Heart left ventricle (tissue), 16 donors: ENCODE measurements around the gene HLF. TPM values are rescaled to one million over a fixed set of nuclear protein-coding genes. Genes with fewer than 3 reads are reported as not detected.
A peak's percentile ranks its signal among the peaks of the same experiment; 100 is the strongest.

Experiments
- ATAC-seq, 4 donors: fragments of 200-7000 bp; cut with Tn5 transposase; one replicate each; pipeline ENCODE4 v1.9.1; 2020 to 2022; ENCODE audit warnings: moderate library complexity in 4 of 4, mild to moderate bottlenecking in 3 of 4, moderate number of reproducible peaks in 1 of 4
- DNase-seq, 5 donors: peaks; one replicate each; pipeline ENCODE4 v3.0.0-alpha.2; 2020
- H3K27ac ChIP-seq, 12 donors: fragments of 200-600 bp; sonication (generic) in 4 of 12; one replicate each; pipeline versions ENCODE4 v1.5.0 to v1.8.0; 2016 to 2022; ENCODE audit warnings: mild to moderate bottlenecking in 2 of 12
- H3K27me3 ChIP-seq, 9 donors: fragments of 200-600 bp; sonication (generic) in 2 of 9; one replicate each; pipeline versions ENCODE4 v1.5.1 to v1.8.0; 2016 to 2022; ENCODE audit warnings: mild to moderate bottlenecking in 3 of 9
- H3K36me3 ChIP-seq, 9 donors: fragments of 200-600 bp; sonication (generic) in 2 of 9; one replicate each; pipeline versions ENCODE4 v1.5.0 to v1.8.0; 2018 to 2022; ENCODE audit warnings: mild to moderate bottlenecking in 2 of 9
- H3K4me1 ChIP-seq, 12 donors: fragments of 200-600 bp; sonication (generic) in 4 of 12; one replicate each; pipeline versions ENCODE4 v1.5.0 to v1.8.0; 2016 to 2022; ENCODE audit warnings: mild to moderate bottlenecking in 3 of 12
- H3K4me3 ChIP-seq, 12 donors: fragments of 200-600 bp; sonication (generic) in 4 of 12; one replicate each; pipeline versions ENCODE4 v1.5.0 to v1.8.0; 2017 to 2022; ENCODE audit warnings: mild to moderate bottlenecking in 9 of 12, moderate library complexity in 4 of 12
- H3K9me3 ChIP-seq, 12 donors: fragments of 200-600 bp; sonication (generic) in 4 of 12; one replicate each; pipeline versions ENCODE4 v1.5.0 to v1.8.0; 2016 to 2022; ENCODE audit warnings: mild to moderate bottlenecking in 1 of 12
- CTCF ChIP-seq, 12 donors: fragments of 200-600 bp; sonication (generic) in 4 of 12; IDR thresholded peaks; one replicate each; pipeline versions ENCODE4 v1.5.0 to v1.8.0; 2018 to 2022; ENCODE audit warnings: antibody characterized with exemption in 12 of 12, mild to moderate bottlenecking in 5 of 12
- POLR2A ChIP-seq, 2 donors: fragments of 450-650 bp; IDR thresholded peaks; one replicate each; pipeline ENCODE4 v1.6.1; 2017; ENCODE audit warnings: antibody characterized with exemption in 2 of 2, mild to moderate bottlenecking in 2 of 2, moderate library complexity in 2 of 2
- WGBS, 4 donors: extraction: QIAGEN DNeasy Blood & Tissue Kit in 2 of 4; methylation state at CpG; one replicate each; pipeline versions ENCODE4 v1.1.5 to v1.1.7; 2013 to 2018; 5-methylcytosine and 5-hydroxymethylcytosine counted together
- intact Hi-C, 10 donors: fragments of 100-400 bp; cut with DNase I; formaldehyde crosslinking; loops; one replicate each; pipeline versions ENCODE4 v1.11.1 to v1.14.2; 2022
- polyA plus RNA-seq, 2 donors: library from polyadenylated mRNA; stranded (reverse); fragments of 200-250 nt; gene quantifications; one replicate each; pipeline ENCODE4 v1.2.3, GENCODE V29; 2013
- total RNA-seq, 9 donors: library from RNA; depleted of rRNA in 2 of 9; stranded (reverse); fragments of >200 nt in 2 of 9; fragmentation: NEBNext Ultra II Directional in 3 of 9; extraction: Animal tissue kit (Norgen Biotek cat#: 25700) in 3 of 9; gene quantifications; one replicate each; pipeline versions ENCODE4 v1.1.0 to v1.2.4, GENCODE V29; 2016 to 2023
- donor health status: ischemic (EF 13 %, LVEDD 7.1; RV severe dilation, severe dysfunction).
- donor health status: healthy with polysubstance abuse.
- donor health status: DM: no; HTN: yes; CAD: no.
- donor health status: DM: no; HTN: no; CAD: no.
- donor health status: ischemic (EF 25% LVEDD 6.9; RV normal size, moderate dysfunction).
- donor health status: ischemic (EF 25% LVEDD 5.7; RV mildly dilated, moderate dysfunction).
- donor health status: healthy.
- donor health status: DM: yes; HTN: yes; CAD: no.
- donor health status: ischemic (EF 35%, LVEDD 5.7; RV mildly dilated, moderate dysfunction).
- donor health status: nonischemic (EF 11% LVEDD 7.7; RV severe dilation, severe dysfunction).
- donor health status: DM: yes; HTN: yes; CAD: no.
- donor health status: PGD.
- donor health status: ischemic (EF 29% LVEDD 5.4; RV normal size, mild dysfunction).
- donor health status: nonischemic (EF 23%, LVEDD 6.1; RV moderate dilation, normal function).

Gene HLF
- total and polyA plus RNA-seq, 11 donors, result 5.3 to 46.3 (median 23.8) TPM

- ATAC-seq (no peak), DNase-seq (no peak)
- H3K27me3 ChIP-seq, result peaks cover 0 to 29% (median 0%) of the 10 kb centered on the region in 9 donors
- TF ChIP-seq POLR2A (IDR thresholded peaks at IDR 0.05) (no peak), CTCF (IDR thresholded peaks at IDR 0.05) (no peak)
- intact Hi-C loops, result loop anchor here in 2 of 10 donors (10.0 kb wide), 2 partner anchors 145 to 275 kb away; no protein-coding TSS in a partner anchor
- peak overlapping the region in 1 of 12 donors; percentile 89 for H3K4me3 ChIP-seq
- H3K4me1 ChIP-seq, result peaks cover 0 to 69% (median 42%) of the 10 kb centered on the region in 12 donors
- peaks cover 0 to 15% (median 0%) of the 10 kb centered on the region in 9 donors for H3K36me3 ChIP-seq
- H3K9me3 ChIP-seq, result no peaks in the 10 kb centered on the region
- peak overlapping the region in 3 of 12 donors; percentile 1 to 94 (median 94) for H3K27ac ChIP-seq
Observed at GRCh38 chr17:55269894-55270293, 5.1 kb downstream of the HLF start.

- ATAC-seq, result no peak
- WGBS, 4 donors, result 79 to 93% (median 86%) methylated on average over 1 of the region's 1 CpG
- TF ChIP-seq CTCF (IDR thresholded peaks at IDR 0.05), result no peak
- no peak for TF ChIP-seq POLR2A (IDR thresholded peaks at IDR 0.05)
- no peaks in the 10 kb centered on the region for H3K9me3 ChIP-seq
- H3K27me3 ChIP-seq, result peaks cover 0 to 18% (median 0%) of the 10 kb centered on the region in 9 donors
- H3K27ac ChIP-seq, result peak overlapping the region in 1 of 12 donors; percentile 87
- intact Hi-C loops, result no loop called here
- peaks cover 0 to 15% (median 0%) of the 10 kb centered on the region in 9 donors for H3K36me3 ChIP-seq
- no peak for DNase-seq
- peaks cover 0 to 75% (median 45%) of the 10 kb centered on the region in 12 donors for H3K4me1 ChIP-seq
- no peak overlapping the region for H3K4me3 ChIP-seq
Observed at GRCh38 chr17:55271223-55271571, 6.4 kb downstream of the HLF start.

DNA sequence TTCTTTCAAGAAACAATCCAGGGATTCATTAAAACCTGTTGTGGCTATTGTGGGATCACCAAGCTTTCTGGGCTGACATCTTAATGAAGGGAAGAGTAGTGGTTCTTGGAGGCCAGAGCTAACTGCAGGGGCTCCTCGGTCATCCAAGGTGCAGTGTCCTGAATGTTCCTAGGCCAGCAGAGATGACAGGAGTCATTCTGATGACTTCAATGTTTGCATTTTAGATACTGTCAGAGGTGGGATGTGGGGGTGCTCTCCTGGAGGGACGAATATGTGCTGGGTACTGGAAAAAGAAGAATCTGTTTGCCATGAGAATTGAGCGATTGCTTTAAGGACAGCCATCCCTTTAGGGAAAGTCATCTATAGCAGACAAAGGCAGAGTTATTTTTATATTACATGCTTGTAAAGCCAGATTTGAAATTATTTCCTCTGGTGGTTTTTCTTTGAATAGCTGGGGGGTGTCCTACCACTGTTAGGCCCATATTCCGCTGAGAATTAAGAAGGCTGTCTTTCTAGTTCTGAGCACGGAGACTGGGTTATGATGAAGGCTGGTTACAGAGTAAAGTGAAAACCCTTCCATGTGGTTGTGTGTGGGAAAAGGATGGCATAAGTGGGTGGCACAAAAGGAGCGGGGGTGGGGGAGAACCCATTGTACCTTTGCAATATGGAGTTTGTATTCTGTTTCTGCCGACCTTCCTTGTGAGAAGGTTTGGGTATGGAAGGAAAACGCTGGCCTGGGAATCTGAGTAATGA is 7.4 kb downstream of the HLF start:
- H3K4me3 ChIP-seq, result no peak overlapping the region
- TF ChIP-seq POLR2A (IDR thresholded peaks at IDR 0.05) (no peak), CTCF (IDR thresholded peaks at IDR 0.05) (no peak)
- H3K36me3 ChIP-seq, result peaks cover 0 to 15% (median 0%) of the 10 kb centered on the region in 9 donors
- peaks cover 0 to 75% (median 45%) of the 10 kb centered on the region in 12 donors for H3K4me1 ChIP-seq
- no peaks in the 10 kb centered on the region for H3K9me3 ChIP-seq
- ATAC-seq, result no peak
- intact Hi-C loops, result no loop called here
- 79 to 84% (median 81%) methylated on average over 8 of the region's 8 CpGs for WGBS, 4 donors
- DNase-seq, result no peak
- peaks cover 0 to 9% (median 0%) of the 10 kb centered on the region in 9 donors for H3K27me3 ChIP-seq
- H3K27ac ChIP-seq, result peak overlapping the region in 11 of 12 donors; percentile 35 to 91 (median 83)

- Histone ChIP-seq H3K4me1 (peaks cover 0 to 76% (median 50%) of the 10 kb centered on the region in 12 donors), H3K27ac (peak overlapping the region; percentile 57 to 91 (median 83)), H3K36me3 (peaks cover 0 to 15% (median 0%) of the 10 kb centered on the region in 9 donors), H3K9me3 (no peaks in the 10 kb centered on the region), H3K27me3 (peaks cover 0 to 4% (median 0%) of the 10 kb centered on the region in 9 donors), H3K4me3 (peak overlapping the region in 2 of 12 donors; percentile 9 to 22)
- intact Hi-C loops, result no loop called here
- TF ChIP-seq POLR2A (IDR thresholded peaks at IDR 0.05), result no peak
- no peak for TF ChIP-seq CTCF (IDR thresholded peaks at IDR 0.05)
- DNase-seq, result no peak
- ATAC-seq, result peak in 3 of 4 donors; percentile 18 to 73 (median 71)
- WGBS, 4 donors, result 44 to 50% (median 46%) methylated on average over 13 of the region's 13 CpGs
Observed at GRCh38 chr17:55272711-55273578, 8.2 kb downstream of the HLF start.
